Neural cell (in vitro differentiated cells): ENCODE results near the gene CYP27A1. TPM values are rescaled to one million over a fixed set of nuclear protein-coding genes. Genes with fewer than 3 reads are reported as not detected.
A peak's percentile ranks its signal among the peaks of the same experiment; 100 is the strongest.

Source experiments
- H2AFZ ChIP-seq: fragments of 200-600, 300-800 bp; sonication (generic), shearing (Covaris generic); 2 replicates; pipeline ENCODE4 v1.6.0; 2014; ENCODE audit warnings: low read depth, mild to moderate bottlenecking, antibody characterized with exemption, low read length, moderate library complexity
- H3F3A ChIP-seq: fragments of 200-600 bp; shearing (Covaris generic); 2 replicates; pipeline ENCODE4 v1.6.1; 2016; ENCODE audit warnings: mild to moderate bottlenecking, moderate library complexity, mixed read lengths, antibody characterized with exemption, low read length; ENCODE audit not compliant: insufficient read depth, poor library complexity, severe bottlenecking
- H3K27ac ChIP-seq: fragments of 200-600, 300-800 bp; sonication (generic), shearing (Covaris generic); 2 replicates; pipeline ENCODE4 v1.5.1; 2014; ENCODE audit warnings: mild to moderate bottlenecking, low read length, moderate library complexity
- H3K27me3 ChIP-seq: fragments of 300-800, 200-600 bp; sonication (generic), shearing (Covaris generic); 2 replicates; pipeline ENCODE4 v1.6.0; 2014; ENCODE audit warnings: mild to moderate bottlenecking, low read depth, low read length, moderate library complexity; ENCODE audit not compliant: insufficient read depth
- H3K36me3 ChIP-seq: fragments of 300-800, 200-600 bp; sonication (generic), shearing (Covaris generic); 2 replicates; pipeline ENCODE4 v1.5.1; 2014; ENCODE audit warnings: mild to moderate bottlenecking, antibody characterized with exemption, low read length, moderate library complexity; ENCODE audit not compliant: insufficient read depth
- H3K4me2 ChIP-seq: fragments of 300-800, 200-600 bp; sonication (generic), shearing (Covaris generic); 2 replicates; pipeline ENCODE4 v1.6.0; 2014; ENCODE audit warnings: mild to moderate bottlenecking, low read length
- H3K4me3 ChIP-seq: fragments of 300-800, 200-600 bp; sonication (generic), shearing (Covaris generic); 2 replicates; pipeline ENCODE4 v1.5.1; 2014; ENCODE audit warnings: mild to moderate bottlenecking, low read length, moderate library complexity
- H3K79me2 ChIP-seq: fragments of 200-600 bp; shearing (Covaris generic); replicated peaks from 2 replicates; pipeline ENCODE4 v1.6.0; 2014; ENCODE audit warnings: mild to moderate bottlenecking, low read length, moderate library complexity; ENCODE audit not compliant: insufficient read depth
- H3K9ac ChIP-seq: fragments of 300-800, 200-600 bp; sonication (generic), shearing (Covaris generic); 2 replicates; pipeline ENCODE4 v1.6.1; 2016; ENCODE audit warnings: mild to moderate bottlenecking, low read length, mixed read lengths
- H3K9me2 ChIP-seq: fragments of 200-600 bp; shearing (Covaris generic); 2 replicates; pipeline ENCODE4 v1.6.1; 2016; ENCODE audit warnings: mild to moderate bottlenecking, low read length, mixed read lengths; ENCODE audit not compliant: insufficient read depth
- H3K9me3 ChIP-seq: fragments of 200-600, 300-800 bp; sonication (generic), shearing (Covaris generic); 2 replicates; pipeline ENCODE4 v1.6.1; 2016; ENCODE audit warnings: mild to moderate bottlenecking, mixed run types, low read length, moderate library complexity, mixed read lengths
- H4K20me1 ChIP-seq: fragments of 200-600 bp; shearing (Covaris generic); 2 replicates; pipeline ENCODE4 v1.6.1; 2016; ENCODE audit warnings: mild to moderate bottlenecking, mixed run types; ENCODE audit not compliant: insufficient read depth
- CTCF ChIP-seq: fragments of 450-650 bp; IDR thresholded peaks from 2 replicates; pipeline ENCODE4 v1.5.1; 2014; ENCODE audit warnings: antibody characterized with exemption, mild to moderate bottlenecking, moderate library complexity; ENCODE audit not compliant: poor library complexity, severe bottlenecking
- EP300 ChIP-seq: fragments of 450-650 bp; conservative IDR thresholded peaks from 2 replicates; pipeline ENCODE4 v1.6.1; 2014; ENCODE audit warnings: antibody characterized with exemption, mild to moderate bottlenecking, moderate library complexity; ENCODE audit not compliant: poor library complexity, severe bottlenecking
- EZH2 ChIP-seq: fragments of 200-600, 300-800 bp; shearing (Covaris generic), sonication (generic); IDR thresholded peaks from 2 replicates; pipeline ENCODE4 v1.6.1; 2014; ENCODE audit warnings: antibody characterized with exemption, low read length, borderline replicate concordance, mild to moderate bottlenecking; ENCODE audit not compliant: insufficient read depth, poor library complexity, severe bottlenecking
- MXI1 ChIP-seq: fragments of 450-650 bp; conservative IDR thresholded peaks from 2 replicates; pipeline ENCODE4 v1.6.1; 2014; ENCODE audit warnings: antibody characterized with exemption, mild to moderate bottlenecking; ENCODE audit not compliant: poor library complexity, severe bottlenecking
- POLR2AphosphoS5 ChIP-seq: IDR thresholded peaks from 2 replicates; pipeline ENCODE4 v1.6.1; 2012
- RAD21 ChIP-seq: fragments of 450-650 bp; conservative IDR thresholded peaks from 2 replicates; pipeline ENCODE4 v1.6.1; 2014; ENCODE audit warnings: antibody characterized with exemption, mild to moderate bottlenecking, moderate library complexity
- REST ChIP-seq: IDR thresholded peaks from 2 replicates; pipeline ENCODE4 v1.6.1; 2012; ENCODE audit warnings: borderline replicate concordance
- SMC3 ChIP-seq: fragments of 450-650 bp; conservative IDR thresholded peaks from 2 replicates; pipeline ENCODE4 v1.6.1; 2014; ENCODE audit warnings: antibody characterized with exemption, mild to moderate bottlenecking, moderate library complexity; ENCODE audit not compliant: poor library complexity
- TAF1 ChIP-seq: IDR thresholded peaks from 2 replicates; pipeline ENCODE4 v1.6.1; 2012; ENCODE audit warnings: low read depth
- polyA plus RNA-seq: library from polyadenylated mRNA; depleted of rRNA; stranded (reverse); fragments of >200 nt; gene quantifications from 2 replicates; pipeline ENCODE4 v1.2.3, GENCODE V29; 2014

CYP27A1 gene
- polyA plus RNA-seq, 1 donor from 2014 or later: not detected

DNA sequence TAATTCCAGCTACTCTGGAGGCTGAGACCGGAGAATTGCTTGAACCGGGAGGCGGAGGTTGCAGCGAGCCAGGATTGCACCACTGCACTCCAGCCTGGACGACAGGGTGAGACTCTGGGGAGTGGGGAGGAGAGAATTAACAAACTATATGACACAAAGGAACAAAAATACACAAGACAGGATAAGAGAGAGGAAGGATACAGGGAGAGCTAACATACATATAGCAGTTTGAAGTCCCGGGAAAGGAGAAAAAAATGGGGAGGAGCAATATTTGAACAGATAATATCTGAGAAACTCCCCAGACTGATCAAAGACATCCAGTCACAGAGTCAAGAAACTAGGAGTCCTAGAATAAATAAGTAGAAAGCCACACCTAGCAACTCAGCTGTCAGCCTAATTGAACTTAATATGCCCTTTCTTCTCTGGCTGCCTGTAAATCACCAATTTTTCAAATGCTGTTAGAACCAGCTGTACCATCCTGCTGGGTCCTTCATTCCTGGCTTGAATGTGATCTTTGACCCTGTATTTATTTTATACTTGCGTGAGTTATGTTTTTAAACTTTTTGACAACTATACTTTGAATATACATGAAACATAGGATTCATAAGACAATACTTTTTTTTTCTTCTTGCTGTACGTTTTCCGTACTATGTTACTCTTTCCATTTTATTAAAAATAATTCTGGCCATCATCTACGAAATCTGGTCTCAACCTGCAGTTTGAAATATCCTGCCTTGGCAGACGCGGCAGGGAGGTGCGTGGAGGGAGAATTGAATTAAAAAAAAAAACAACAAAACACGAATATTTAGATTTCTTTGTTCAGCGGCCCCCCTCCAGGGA is 876 bp upstream of the CYP27A1 start:
- no peaks in the 10 kb centered on the region for H3K36me3 ChIP-seq
- H3K4me2 ChIP-seq: no peak overlapping the region
- H3K9me3 ChIP-seq: no peaks in the 10 kb centered on the region
- no peak for TF ChIP-seq TAF1
- TF ChIP-seq REST: no peak
- no peak for TF ChIP-seq POLR2AphosphoS5
- no peak for TF ChIP-seq EZH2
- TF ChIP-seq EP300: no peak
- no peak for TF ChIP-seq RAD21
- TF ChIP-seq SMC3: no peak
- TF ChIP-seq CTCF: no peak
- TF ChIP-seq MXI1: no peak
- no peaks in the 10 kb centered on the region for H3K79me2 ChIP-seq
- no peaks in the 10 kb centered on the region for H4K20me1 ChIP-seq
- H3K4me3 ChIP-seq: peak overlapping the region; percentile 49
- no peaks in the 10 kb centered on the region for H3K9me2 ChIP-seq
- H2AFZ ChIP-seq: no peak overlapping the region
- no peaks in the 10 kb centered on the region for H3F3A ChIP-seq
- peaks cover 25% of the 10 kb centered on the region for H3K27me3 ChIP-seq
- no peak overlapping the region for H3K27ac ChIP-seq
- H3K9ac ChIP-seq: no peak overlapping the region

DNA sequence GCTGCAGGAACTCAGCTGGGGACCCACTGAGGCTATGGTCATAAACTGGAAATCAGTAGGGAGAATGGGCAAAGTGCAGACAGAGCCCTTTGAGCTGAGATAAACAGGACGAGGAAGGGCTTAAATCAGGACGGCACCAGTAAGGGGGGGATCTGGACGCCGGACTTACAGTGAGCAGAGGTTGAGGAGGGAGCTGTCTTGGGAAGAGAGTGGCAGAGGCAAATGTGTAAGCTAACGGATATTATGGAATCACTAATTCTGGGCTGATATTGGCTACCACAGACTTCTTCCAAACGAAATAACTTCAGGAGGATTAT is 539 bp downstream of the CYP27A1 start:
- Histone ChIP-seq H3K9ac (no peak overlapping the region), H3K27ac (no peak overlapping the region), H3K4me2 (no peak overlapping the region), H2AFZ (no peak overlapping the region), H3F3A (no peaks in the 10 kb centered on the region), H4K20me1 (no peaks in the 10 kb centered on the region), H3K4me3 (no peak overlapping the region), H3K9me2 (no peaks in the 10 kb centered on the region), H3K36me3 (no peaks in the 10 kb centered on the region), H3K79me2 (no peaks in the 10 kb centered on the region), H3K9me3 (no peaks in the 10 kb centered on the region), H3K27me3 (peaks cover 25% of the 10 kb centered on the region)
- no peak for TF ChIP-seq EZH2
- TF ChIP-seq TAF1: no peak
- no peak for TF ChIP-seq RAD21
- no peak for TF ChIP-seq EP300
- TF ChIP-seq REST: no peak
- TF ChIP-seq CTCF: no peak
- TF ChIP-seq POLR2AphosphoS5: no peak
- TF ChIP-seq SMC3: no peak
- no peak for TF ChIP-seq MXI1
